ENCODE data around the gene FABP2. TPM values are rescaled to one million over a fixed set of nuclear protein-coding genes. Genes with fewer than 3 reads are reported as not detected.
"Not testable (repeated sequence)": the region's sequence is repeated elsewhere in the genome, so short reads cannot be mapped to it uniquely, and the experiment has no call there.

Gene FABP2
- total RNA-seq, 1 experiment from 2014 or later = not detected

- Mint-ChIP-seq H3K4me1 (peaks cover 10 to 15% of the 10 kb centered on the region in 2 experiments), H3K27ac (no peak overlapping the region), H3K27me3 (ENCODE audit: low read depth) (no peaks in the 10 kb centered on the region), H3K4me3 (no peak overlapping the region), H3K36me3 (ENCODE audit: insufficient read depth in 1 of 3, low read depth in 3 of 3) (peaks cover 0 to 12% (median 9%) of the 10 kb centered on the region in 3 experiments; a peak in 4 of 7 replicates), H3K9me3 (no peaks in the 10 kb centered on the region)
- Histone ChIP-seq H3K4ac (ENCODE audit: low read depth, low read length) (no peak overlapping the region), H2BK120ac (ENCODE audit: low read depth, low read length, poor library complexity, severe bottlenecking) (no peak overlapping the region), H3T11ph (ENCODE audit: low read length) (no peak overlapping the region), H3K4me2 (ENCODE audit: insufficient read depth, insufficient read length, low read length) (no peak overlapping the region), H4K91ac (ENCODE audit: insufficient read length, low read depth, low read length) (no peak overlapping the region), H3K9me3 (ENCODE audit: control insufficient read depth, low read depth, low read length) (no peaks in the 10 kb centered on the region), H4K8ac (replicated peaks; ENCODE audit: insufficient read length, low read depth, low read length) (no peak overlapping the region), H2BK12ac (ENCODE audit: insufficient read length, low read depth, low read length) (no peak overlapping the region), H2BK15ac (ENCODE audit: low read depth, low read length) (no peak overlapping the region), H3K27me3 (ENCODE audit: insufficient read depth, low read length) (no peaks in the 10 kb centered on the region), H3K14ac (ENCODE audit: insufficient read depth, low read length) (no peak overlapping the region), H3K9ac (ENCODE audit: extremely low read depth, insufficient read length, low read length) (no peak overlapping the region), H3K27ac (ENCODE audit: insufficient read length, low read depth, low read length) (no peak overlapping the region), H2AK5ac (ENCODE audit: insufficient read length, low read length) (no peak overlapping the region), H2AFZ (ENCODE audit: low read length) (no peak overlapping the region), H3K23me2 (ENCODE audit: insufficient read length, low read depth, low read length, poor library complexity, severe bottlenecking) (no peaks in the 10 kb centered on the region), H2BK20ac (ENCODE audit: low read depth, low read length, poor library complexity, severe bottlenecking) (no peak overlapping the region), H3K18ac (ENCODE audit: insufficient read length, low read depth, low read length) (no peak overlapping the region), H3K79me1 (ENCODE audit: insufficient read depth, low read depth, low read length, poor library complexity, severe bottlenecking) (no peaks in the 10 kb centered on the region), H3K56ac (ENCODE audit: insufficient read length, low read depth, low read length) (no peak overlapping the region), H3K79me2 (ENCODE audit: insufficient read depth, low read length) (no peaks in the 10 kb centered on the region), H3K4me1 (ENCODE audit: insufficient read depth, low read length) (peaks cover 3% of the 10 kb centered on the region; the same call in 1 of the 2 replicates), H2BK5ac (ENCODE audit: insufficient read length, low read length) (no peak overlapping the region), H4K20me1 (ENCODE audit: control insufficient read depth, insufficient read depth, insufficient read length) (no peaks in the 10 kb centered on the region), H4K5ac (ENCODE audit: insufficient read length, low read depth, low read length) (no peak overlapping the region), H3K23ac (ENCODE audit: insufficient read length, low read depth, low read length) (no peak overlapping the region)
- no peak for TF ChIP-seq CTCF (conservative IDR thresholded peaks at IDR 0.05)
- no CpG with 5 or more reads among the region's 2 CpGs for WGBS (ENCODE audit: extremely low coverage, insufficient read length, low lambda C conversion rate)
- no peak for DNase-seq
Observed at GRCh38 chr4:119281393-119281792, 40.5 kb downstream of the FABP2 start.

- not testable (repeated sequence) for H2AFZ ChIP-seq (ENCODE audit: low read length); H4K91ac ChIP-seq (ENCODE audit: insufficient read length, low read depth, low read length); H2BK5ac ChIP-seq (ENCODE audit: insufficient read length, low read length); H3K23me2 ChIP-seq (ENCODE audit: insufficient read length, low read depth, low read length, poor library complexity, severe bottlenecking); H3K56ac ChIP-seq (ENCODE audit: insufficient read length, low read depth, low read length); H2BK12ac ChIP-seq (ENCODE audit: insufficient read length, low read depth, low read length); H3K27ac ChIP-seq (ENCODE audit: insufficient read length, low read depth, low read length); H2BK120ac ChIP-seq (ENCODE audit: low read depth, low read length, poor library complexity, severe bottlenecking); H3K79me1 ChIP-seq (ENCODE audit: insufficient read depth, low read depth, low read length, poor library complexity, severe bottlenecking); H3K4me1 ChIP-seq (ENCODE audit: insufficient read depth, low read length); H3K9me3 Mint-ChIP-seq; H2BK15ac ChIP-seq (ENCODE audit: low read depth, low read length); H2AK5ac ChIP-seq (ENCODE audit: insufficient read length, low read length); H4K5ac ChIP-seq (ENCODE audit: insufficient read length, low read depth, low read length); H3K79me2 ChIP-seq (ENCODE audit: insufficient read depth, low read length); H3K23ac ChIP-seq (ENCODE audit: insufficient read length, low read depth, low read length); H3K27me3 ChIP-seq (ENCODE audit: insufficient read depth, low read length); H2BK20ac ChIP-seq (ENCODE audit: low read depth, low read length, poor library complexity, severe bottlenecking); H4K20me1 ChIP-seq (ENCODE audit: control insufficient read depth, insufficient read depth, insufficient read length); H3K9me3 ChIP-seq (ENCODE audit: control insufficient read depth, low read depth, low read length); H3K27me3 Mint-ChIP-seq (ENCODE audit: low read depth); H3T11ph ChIP-seq (ENCODE audit: low read length)
- peak overlapping the region; percentile 75; the same call in 1 of the 2 replicates for H3K14ac ChIP-seq (ENCODE audit: insufficient read depth, low read length)
- H3K4me1 Mint-ChIP-seq = peaks cover 10 to 13% of the 10 kb centered on the region in 2 experiments
- peak overlapping the region; percentile 87 for H3K18ac ChIP-seq (ENCODE audit: insufficient read length, low read depth, low read length)
- peak overlapping the region; percentile 54 for H3K9ac ChIP-seq (ENCODE audit: extremely low read depth, insufficient read length, low read length)
- peak; percentile 32 for DNase-seq
- H3K4ac ChIP-seq (ENCODE audit: low read depth, low read length) = peak overlapping the region; percentile 79; the same call in 1 of the 2 replicates
- peak overlapping the region; percentile 98 for H4K8ac ChIP-seq (replicated peaks; ENCODE audit: insufficient read length, low read depth, low read length)
- peak overlapping the region; percentile 60 to 82; a peak in 4 of 5 replicates for H3K4me3 Mint-ChIP-seq
- peak overlapping the region; percentile 46 for H3K4me2 ChIP-seq (ENCODE audit: insufficient read depth, insufficient read length, low read length)
- peak overlapping the region; percentile 91 to 99 (median 99) for H3K27ac Mint-ChIP-seq
- no CpG with 5 or more reads among the region's 12 CpGs for WGBS (ENCODE audit: extremely low coverage, insufficient read length, low lambda C conversion rate)
- H3K36me3 Mint-ChIP-seq (ENCODE audit: insufficient read depth in 1 of 3, low read depth in 3 of 3) = peaks cover 2 to 15% (median 9%) of the 10 kb centered on the region in 3 experiments; a peak in 5 of 7 replicates
Observed at GRCh38 chr4:119279945-119280344, 42.0 kb downstream of the FABP2 start.
